ENCODE data around the gene CTAG1B.
"Not testable (repeated sequence)": the region's sequence is repeated elsewhere in the genome, so short reads cannot be mapped to it uniquely, and the experiment has no call there.

DNA sequence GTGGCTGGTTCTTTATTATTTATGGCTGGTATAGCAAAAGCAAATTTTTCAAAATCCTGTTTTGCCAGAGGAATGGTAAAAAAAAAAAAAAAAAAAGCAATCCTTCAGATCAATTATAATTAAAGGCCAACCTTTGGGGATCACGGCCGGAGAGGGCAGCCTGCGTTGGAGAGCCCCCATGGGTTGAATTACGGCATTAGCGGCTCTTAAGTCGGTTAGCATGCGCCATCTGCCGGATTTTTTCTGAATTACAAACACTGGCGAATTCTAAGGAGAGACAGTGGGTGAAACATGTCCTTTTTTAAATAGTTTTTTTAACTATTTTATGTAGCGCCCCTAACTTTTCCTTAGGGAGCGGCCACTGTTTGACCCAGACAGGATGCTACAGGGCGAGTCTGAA, 5.5 kb downstream of the CTAG1B start:
- TF ChIP-seq, protein P1, sequence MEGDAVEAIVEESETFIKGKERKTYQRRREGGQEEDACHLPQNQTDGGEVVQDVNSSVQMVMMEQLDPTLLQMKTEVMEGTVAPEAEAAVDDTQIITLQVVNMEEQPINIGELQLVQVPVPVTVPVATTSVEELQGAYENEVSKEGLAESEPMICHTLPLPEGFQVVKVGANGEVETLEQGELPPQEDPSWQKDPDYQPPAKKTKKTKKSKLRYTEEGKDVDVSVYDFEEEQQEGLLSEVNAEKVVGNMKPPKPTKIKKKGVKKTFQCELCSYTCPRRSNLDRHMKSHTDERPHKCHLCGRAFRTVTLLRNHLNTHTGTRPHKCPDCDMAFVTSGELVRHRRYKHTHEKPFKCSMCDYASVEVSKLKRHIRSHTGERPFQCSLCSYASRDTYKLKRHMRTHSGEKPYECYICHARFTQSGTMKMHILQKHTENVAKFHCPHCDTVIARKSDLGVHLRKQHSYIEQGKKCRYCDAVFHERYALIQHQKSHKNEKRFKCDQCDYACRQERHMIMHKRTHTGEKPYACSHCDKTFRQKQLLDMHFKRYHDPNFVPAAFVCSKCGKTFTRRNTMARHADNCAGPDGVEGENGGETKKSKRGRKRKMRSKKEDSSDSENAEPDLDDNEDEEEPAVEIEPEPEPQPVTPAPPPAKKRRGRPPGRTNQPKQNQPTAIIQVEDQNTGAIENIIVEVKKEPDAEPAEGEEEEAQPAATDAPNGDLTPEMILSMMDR (conservative IDR thresholded peaks at IDR 0.05; ENCODE audit: low read length): not testable (repeated sequence)
- not testable (repeated sequence) for TF ChIP-seq EZH2phosphoT487 (IDR thresholded peaks at IDR 0.05; ENCODE audit: borderline replicate concordance, low read depth, low read length)
